GM21619 (cell line): Measurements from ENCODE around the gene AKAP12.
"Not testable (repeated sequence)": the region's sequence is repeated elsewhere in the genome, so short reads cannot be mapped to it uniquely, and the experiment has no call there.

Experiments
- ATAC-seq: cut with Tn5 transposase; IDR thresholded peaks from one replicate; pipeline ENCODE4 v1.9.1; 2021; ENCODE audit not compliant: unreplicated experiment

AKAP12 gene

DNA sequence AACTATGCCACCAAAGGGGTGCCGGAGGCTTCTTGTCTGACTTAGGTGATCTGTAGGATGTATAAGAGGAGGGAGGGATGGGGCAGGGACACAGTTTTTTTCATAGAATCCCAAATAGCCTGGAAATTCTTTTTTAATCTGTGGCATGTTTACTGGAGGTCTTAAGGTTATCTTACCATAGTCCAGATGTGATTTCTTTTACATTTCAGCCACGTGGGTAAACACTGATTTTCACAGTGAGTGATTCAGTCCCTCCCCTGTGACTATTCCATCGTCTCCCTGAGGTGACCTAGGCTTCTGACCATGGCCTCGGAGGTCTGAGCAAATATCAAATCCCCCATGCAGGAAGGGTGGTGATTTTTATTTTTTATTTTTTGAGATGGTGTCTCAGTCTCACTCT is 67.7 kb downstream of the AKAP12 start:
- no peak for ATAC-seq

- no peak for ATAC-seq
Observed at GRCh38 chr6:151309619-151310018, 69.9 kb downstream of the AKAP12 start.

DNA sequence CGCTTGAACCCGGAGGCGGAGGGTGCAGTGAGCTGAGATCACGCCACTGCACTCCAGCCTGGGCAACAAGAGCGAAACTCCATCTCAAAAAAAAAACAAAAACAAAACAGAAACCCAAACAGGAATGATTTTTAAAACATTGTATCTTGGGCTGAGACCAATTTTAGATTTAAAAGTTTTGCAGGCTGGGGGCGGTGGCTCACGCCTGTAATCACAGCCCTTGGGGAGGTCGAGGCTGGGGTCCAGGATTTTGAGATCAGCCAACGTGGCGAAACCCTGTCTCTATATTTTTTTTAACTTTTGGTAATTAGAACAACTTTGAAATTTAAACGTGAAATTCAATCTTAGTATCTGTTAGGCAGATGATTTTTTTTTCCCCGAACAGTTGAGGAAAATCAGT is 70.5 kb downstream of the AKAP12 start:
- ATAC-seq: no peak

GRCh38 chr6:151310852-151311767 is 71.3 kb downstream of the AKAP12 start:
- ATAC-seq: no peak

GRCh38 chr6:151313066-151313491 is 73.3 kb downstream of the AKAP12 start:
- ATAC-seq: no peak

DNA sequence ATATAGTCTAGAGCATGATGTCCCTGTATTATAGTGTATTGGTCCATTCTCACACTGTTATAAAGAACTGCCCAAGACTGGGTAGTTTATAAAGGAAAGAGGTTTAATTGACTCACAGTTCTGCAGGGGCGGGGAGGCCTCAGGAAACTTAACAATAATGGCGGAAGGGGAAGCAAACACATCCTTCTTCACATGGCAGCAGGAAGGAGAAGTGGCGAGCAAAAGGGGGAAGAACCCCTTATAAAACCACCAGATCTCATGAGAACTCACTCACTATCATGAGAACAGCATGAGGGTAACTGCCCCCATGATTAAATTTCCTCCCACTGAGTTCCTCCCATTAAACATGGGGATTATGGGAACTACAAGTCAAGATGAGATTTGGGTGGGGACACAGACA is 75.9 kb downstream of the AKAP12 start:
- ATAC-seq: not testable (repeated sequence)

DNA sequence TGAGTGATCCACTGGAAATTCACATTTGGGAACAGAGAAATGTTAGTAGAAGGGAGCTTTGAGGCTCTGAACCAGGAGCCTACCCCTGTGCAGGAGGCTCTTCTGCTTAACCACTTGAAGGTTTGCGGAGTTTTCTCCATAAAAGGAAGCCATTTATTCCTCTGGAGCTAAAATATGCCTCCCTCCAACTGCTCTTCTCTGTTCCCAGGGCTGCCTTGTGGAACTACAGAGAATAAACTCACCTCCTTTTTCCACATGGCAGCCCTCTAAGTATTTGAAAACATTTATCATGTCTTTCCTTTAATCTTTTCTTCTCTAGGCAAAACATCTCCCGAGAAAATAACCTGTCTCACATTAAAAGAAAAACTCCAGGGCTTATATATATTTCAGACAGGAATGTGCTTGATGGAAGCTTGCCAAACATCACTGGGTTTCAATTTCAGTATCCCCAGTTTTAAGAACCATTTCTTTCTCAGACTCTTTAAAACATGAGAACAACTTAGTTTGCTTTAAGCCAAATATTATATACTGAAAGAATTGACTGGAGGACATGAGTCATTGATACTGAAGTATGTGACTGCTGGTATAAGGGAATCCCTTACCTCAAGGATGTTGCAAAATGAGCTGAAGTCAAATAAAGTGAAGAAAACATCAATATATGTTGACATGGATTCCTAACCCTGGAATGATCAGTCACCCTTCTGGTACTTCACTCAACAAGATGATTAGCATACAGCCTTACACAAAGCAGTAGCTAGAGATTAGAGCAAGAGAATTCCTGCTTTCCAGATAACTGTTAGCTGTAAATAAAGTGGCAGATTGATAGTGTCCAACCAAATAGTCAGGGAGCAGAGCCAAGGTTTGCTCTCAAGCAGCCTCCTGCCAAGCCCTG is 77.6 kb downstream of the AKAP12 start:
- ATAC-seq: no peak

DNA sequence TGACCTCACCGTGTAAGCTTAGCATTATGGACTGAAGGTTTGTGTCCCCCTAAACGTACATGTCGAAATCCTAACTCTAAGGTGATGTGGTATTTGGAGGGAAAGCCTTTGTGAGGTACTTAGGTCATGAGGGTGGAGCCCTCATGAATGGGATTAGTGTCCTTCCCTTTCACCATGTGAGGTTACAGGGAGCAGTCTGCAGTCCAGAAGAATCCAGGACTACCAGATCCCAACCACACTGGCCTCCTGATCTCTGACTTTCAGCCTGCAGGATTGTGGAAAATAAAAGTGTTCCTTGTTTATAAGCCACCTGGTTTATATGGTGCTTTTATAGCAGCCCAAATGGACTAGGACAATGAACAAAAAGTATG is 78.2 kb downstream of the AKAP12 start:
- no peak for ATAC-seq

DNA sequence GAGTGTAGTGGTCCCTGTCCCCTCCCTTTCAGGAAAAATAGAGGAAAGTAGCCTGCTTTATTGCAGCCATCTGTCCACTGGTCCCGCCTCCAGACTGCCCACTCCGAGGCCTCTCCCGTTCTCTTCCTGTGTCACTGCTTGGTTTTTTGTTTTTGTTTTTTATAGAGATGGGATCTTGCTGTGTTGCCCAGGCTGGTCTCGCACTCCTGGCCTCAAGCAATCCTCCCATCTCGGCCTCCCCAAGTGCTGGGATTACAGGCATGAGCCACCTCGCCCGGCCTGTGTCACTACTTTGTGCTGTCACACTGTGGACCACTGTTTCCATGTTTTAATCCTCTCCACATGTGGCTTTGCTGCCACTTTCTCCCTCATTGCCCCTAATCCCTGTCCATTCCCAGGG is 80.4 kb downstream of the AKAP12 start:
- no peak for ATAC-seq

- no peak for ATAC-seq
Observed at GRCh38 chr6:151321438-151321837, 81.7 kb downstream of the AKAP12 start.

DNA sequence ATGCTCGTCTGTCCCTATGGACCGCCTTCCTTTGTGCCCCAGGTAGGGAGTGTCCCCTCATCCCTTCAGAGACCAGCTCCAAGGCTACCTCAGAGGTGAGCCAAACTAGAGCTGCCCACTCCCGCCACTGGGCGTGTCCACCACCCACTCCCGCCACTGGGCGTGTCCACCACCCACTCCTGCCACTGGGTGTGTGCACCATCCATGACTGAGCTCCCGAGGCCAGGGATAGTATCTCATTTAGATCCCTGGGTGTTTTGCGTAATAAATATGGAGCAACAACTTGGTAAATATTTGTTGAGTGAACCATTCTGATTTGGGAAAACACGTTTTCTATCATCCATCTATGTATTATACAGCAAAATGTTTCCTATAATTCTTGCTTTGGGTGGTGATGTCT is 82.8 kb downstream of the AKAP12 start:
- no peak for ATAC-seq

DNA sequence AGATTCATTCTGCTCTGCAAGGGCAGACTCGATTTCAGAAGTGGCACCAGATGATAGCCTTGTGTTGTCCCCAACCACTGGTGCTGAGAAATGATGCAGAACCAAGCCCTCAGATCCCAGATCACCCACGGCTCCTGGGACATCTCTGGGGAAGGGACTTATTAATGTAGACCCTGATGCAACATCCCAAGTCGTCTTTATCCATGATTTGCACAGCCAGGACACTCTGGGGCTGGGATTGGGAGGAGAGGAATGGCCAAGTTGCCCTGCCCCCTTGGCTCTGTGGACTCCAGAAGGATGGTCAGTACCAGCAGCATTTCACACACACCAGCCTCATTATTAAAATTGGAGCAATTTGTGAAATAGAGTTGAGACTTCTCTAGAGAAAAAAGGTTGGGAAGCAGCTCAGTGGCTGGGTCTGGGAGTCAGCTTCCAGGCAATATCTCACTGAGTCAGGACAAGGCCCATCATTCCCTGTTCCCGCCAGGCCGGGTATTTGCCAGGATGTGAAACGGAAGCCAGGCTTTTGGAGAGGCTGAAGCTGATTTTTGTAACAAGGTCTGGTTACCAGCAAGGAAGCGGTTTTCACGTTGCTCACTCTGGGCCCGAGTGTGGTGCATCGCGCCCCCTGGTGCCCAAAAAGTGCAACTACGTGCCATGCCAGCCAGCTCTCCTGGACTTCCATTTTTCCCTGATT is 84.2 kb downstream of the AKAP12 start:
- ATAC-seq: peak; percentile 86

- no peak for ATAC-seq
Observed at GRCh38 chr6:151324488-151324825, 84.7 kb downstream of the AKAP12 start.

DNA sequence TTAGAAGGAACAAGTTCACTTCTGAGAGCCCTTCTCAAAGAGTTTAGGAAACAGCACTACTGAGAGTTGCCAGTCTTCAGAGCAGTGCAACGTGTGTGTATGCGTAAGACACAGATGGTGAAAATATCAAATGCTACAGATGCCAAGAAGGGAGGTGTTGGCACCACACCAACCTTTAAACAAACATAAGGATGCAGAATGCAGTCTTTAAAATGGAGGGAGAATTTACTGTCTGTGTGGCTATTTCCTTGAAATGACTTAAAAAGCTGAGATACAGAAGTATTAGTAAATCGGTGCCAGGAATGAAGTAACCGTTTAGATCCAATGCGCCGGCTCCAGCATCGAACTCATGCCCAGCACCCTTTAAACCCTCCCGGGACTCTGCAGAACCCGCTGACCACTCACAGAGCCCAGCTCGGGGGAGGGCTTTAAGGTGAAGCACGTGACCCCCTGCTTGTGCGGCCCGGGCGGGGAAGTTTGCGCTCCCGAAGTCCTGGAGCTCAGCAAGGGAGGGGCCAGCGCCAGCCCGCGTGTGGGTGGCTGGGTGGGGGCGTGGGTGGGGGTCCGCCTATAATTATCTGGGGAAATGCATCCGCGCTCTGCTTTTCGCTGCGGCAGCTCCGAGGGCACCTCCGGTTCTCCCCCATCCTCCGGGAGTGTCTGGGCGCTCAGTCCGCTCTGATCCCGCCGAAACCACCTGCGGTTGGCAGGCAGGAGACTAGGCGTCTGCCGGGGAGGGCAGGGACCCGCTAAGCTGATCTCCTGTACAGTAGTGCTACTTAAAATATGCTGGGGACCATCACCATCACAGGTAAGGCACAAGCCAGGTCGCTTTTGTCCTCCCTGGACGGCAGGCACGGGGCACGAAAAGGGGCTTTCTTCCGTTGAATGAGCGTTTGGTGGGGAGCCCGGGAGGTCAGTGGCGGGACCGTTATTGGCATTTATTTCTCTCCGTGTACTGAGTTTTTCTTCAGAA is 85.6 kb downstream of the AKAP12 start:
- no peak for ATAC-seq

GRCh38 chr6:151326116-151326825 is 86.5 kb downstream of the AKAP12 start:
- no peak for ATAC-seq

- no peak for ATAC-seq
Observed at GRCh38 chr6:151327101-151327500, 87.3 kb downstream of the AKAP12 start.

DNA sequence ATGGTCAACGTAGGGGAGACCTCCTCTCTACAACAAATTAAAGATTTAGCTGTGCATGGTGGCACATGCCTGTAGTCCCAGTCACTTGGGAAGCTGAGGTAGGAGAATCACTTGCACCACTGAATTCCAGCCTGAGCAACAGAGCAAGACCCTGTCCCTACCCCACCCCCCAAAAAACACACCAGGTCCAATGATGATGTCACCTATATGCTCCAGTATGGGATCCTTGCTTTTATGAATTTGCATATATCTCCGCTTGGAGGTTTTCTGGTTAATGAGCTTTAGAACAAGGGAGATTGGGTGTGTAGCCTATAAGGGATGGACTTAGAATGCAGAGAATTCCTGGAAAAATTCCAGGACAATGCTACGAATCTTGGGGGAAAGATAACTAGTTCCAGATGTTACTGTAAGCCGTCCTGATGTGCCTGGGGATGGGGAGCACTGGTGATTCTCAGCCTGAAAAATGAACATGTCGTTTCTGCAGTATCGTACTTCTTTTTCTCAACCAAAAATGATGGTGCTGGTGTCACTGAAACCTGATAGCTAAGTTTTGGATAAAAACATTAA is 90.4 kb downstream of the AKAP12 start:
- no peak for ATAC-seq

DNA sequence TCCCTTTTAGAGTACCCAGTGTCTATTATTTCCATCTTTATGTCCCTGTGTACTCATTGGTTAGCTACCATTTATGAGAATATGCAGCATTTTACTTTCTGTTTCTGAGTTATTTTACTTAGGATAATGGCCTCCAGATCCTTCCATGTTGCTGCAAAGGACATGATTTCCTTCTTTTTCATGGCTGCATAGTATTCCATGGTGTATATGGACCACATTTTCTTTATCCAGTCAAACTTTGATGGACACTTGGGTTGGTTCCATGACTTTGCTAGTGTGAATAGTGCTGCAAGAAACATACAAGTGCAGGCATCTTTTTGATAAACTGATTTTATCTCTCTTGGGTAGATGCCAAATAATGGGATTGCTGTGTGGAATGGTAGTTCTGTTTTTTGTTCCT is 96.2 kb downstream of the AKAP12 start:
- no peak for ATAC-seq

- no peak for ATAC-seq
Observed at GRCh38 chr6:151338651-151339200, 99.0 kb downstream of the AKAP12 start.
